Medulla oblongata (tissue), 1 donor: Measurements from ENCODE around the gene CENPX.
"Not testable (repeated sequence)": the region's sequence is repeated elsewhere in the genome, so short reads cannot be mapped to it uniquely, and the experiment has no call there.

ENCODE experiments used
- DNase-seq: peaks from one replicate; pipeline ENCODE4 v3.0.0-alpha.2; 2015; ENCODE audit errors: extremely low spot score

The CENPX gene

GRCh38 chr17:81998691-81999438 lies 23.8 kb downstream of the CENPX start:
- DNase-seq, result no peak

DNA sequence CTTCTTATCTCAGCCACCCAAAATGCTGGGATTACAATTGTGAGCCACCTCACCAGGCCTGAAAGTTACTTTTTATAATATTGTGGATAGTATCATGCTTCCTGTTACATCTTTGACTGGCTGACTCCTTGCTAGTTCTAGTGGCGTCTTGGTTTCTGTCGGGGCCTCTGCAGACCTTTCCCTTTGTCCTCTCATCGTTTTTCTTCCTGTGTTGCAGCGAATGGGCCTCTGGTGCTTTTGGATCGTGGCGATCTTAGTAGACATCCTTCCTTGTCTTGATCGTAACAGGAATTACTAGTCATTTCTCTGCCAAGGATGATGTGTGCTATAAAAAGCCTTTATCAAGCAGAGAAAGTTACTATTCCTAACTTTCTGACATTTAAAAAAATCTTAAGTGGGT lies 24.5 kb downstream of the CENPX start:
- DNase-seq, result no peak

GRCh38 chr17:81996757-81997441 lies 25.8 kb downstream of the CENPX start:
- no peak for DNase-seq

- no peak for DNase-seq
Observed at GRCh38 chr17:81996232-81996756, 26.4 kb downstream of the CENPX start.

GRCh38 chr17:81995463-81996231 lies 27.0 kb downstream of the CENPX start:
- no peak for DNase-seq

GRCh38 chr17:81994593-81995462 lies 27.9 kb downstream of the CENPX start:
- DNase-seq, result no peak

DNA sequence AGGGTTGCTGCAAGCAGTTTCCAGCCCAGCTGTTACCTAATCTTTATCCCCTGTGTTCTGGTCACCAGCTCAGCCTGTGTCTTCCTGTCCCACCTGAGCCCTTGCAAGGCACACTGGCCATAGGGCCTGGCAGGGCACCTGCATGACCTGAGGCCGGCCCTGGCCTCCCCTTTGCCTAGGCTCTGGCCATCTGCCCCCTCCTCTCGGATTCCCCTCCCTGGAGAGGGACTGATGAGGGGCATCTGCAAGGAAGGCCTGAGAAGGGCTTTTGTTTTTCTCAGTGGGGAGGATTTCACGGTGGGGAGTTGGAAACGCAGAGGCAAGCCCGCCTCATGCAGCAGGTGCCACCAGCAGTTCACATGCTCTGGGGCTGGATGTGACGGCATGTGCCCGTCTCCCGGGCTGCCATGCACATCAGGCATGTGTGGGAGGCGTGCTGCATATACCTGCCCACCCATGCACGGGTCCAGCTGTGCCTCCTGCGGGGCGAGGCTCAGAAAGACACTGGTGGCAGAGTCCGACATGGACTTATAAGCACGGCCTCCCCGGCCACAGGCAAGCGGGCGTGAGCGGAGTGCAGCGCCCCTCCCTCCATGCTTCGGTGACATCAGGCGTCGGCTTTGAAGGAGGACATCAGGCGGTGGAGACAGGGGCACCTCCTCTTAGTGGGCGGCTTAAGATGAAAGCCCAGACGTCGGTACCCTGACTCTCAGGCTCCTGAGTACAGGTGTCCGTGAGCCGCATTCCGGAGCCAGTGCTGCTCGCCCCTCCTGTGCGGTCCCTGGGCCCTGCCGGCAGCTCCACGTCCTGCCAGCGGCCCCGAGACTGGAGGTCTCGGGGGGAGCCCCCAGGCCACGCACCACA lies 28.7 kb downstream of the CENPX start:
- DNase-seq, result no peak

DNA sequence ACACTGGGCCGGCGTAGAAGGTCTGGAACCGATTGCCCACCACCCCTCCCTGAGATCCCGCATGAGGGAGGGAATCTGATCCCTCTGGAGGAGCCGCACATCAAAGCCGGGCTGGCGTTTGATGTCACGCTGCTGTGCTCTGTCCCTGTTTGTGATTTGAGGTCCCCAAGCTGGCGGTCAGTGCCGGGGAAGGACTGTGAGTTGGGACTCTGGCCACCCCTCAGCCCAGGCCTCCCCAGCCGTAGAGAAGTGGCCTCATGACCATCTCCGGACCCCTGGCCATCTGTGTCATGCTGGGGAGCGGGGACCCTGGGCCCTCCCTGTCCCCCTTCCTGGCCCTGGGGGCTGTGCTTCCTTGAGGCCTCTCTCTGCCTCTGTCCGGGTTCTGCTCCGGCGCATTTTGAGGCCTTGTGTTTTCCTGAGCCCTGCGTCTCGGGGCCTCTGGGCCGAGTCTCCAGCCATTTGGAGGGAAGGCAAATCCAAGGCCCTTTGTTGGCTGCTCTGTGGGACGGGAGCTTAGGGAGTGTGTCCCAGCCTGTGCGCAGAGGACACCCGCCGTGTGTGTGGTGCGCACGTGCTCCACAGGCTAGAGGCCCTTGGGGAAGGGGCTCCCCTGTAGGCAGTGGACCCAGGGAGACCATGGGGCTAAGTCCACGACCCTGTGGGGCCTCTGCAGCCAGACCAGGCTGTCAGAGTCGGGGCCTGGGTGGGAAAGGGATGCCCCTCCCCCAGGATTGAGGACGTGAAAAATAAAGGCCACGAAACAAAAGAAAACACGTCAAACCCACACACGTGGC lies 30.2 kb downstream of the CENPX start:
- DNase-seq, result no peak

- DNase-seq, result peak; percentile 75
Observed at GRCh38 chr17:81991684-81992305, 30.9 kb downstream of the CENPX start.

DNA sequence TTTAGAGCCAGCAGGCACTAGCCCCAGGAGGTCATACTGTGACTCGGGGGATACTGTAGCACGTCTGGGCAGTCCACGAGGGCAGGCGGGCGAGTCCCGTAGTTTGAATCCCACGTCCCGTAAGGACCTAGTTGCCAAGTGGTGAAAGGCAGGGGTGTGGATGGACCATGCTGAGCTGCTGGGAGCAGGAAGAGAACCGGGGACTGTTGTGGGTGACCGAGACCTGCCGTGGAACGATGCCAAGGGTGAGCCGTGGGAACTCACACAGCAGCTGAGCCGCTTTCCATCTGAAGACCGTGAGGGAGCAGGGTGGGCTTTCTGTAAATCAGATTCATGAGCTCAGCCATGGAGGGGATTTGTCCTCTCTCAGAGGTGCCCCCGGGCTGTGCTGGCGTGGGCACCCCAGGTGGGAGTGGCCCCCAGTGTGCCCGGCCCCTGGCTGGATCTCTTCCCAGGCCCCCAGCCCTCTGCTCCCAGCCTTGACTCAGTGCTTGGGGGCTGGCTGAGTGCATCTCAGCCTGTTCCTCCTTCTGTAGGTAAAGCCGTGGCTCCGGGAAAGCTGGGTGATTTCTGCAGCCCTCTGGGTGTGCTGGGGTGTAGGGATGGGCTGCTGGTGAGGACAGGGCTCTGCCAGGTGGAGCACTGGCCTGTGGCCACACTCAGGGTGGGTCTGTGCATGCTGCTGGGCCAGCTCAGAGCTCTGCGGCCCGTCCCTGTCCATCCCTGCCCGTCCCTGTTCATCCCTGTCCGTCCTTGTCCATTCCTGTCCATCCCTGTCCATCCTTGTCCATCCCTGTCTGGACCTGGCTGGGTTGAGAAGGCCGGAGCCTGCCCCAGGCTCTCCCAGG lies 31.6 kb downstream of the CENPX start:
- no peak for DNase-seq

GRCh38 chr17:81987161-81987770 lies 35.4 kb downstream of the CENPX start:
- no peak for DNase-seq

- no peak for DNase-seq
Observed at GRCh38 chr17:81986606-81987005, 36.1 kb downstream of the CENPX start.

- DNase-seq, result no peak
Observed at GRCh38 chr17:81984773-81985410, 37.8 kb downstream of the CENPX start.

GRCh38 chr17:81983639-81984373 lies 38.9 kb downstream of the CENPX start:
- DNase-seq, result no peak

DNA sequence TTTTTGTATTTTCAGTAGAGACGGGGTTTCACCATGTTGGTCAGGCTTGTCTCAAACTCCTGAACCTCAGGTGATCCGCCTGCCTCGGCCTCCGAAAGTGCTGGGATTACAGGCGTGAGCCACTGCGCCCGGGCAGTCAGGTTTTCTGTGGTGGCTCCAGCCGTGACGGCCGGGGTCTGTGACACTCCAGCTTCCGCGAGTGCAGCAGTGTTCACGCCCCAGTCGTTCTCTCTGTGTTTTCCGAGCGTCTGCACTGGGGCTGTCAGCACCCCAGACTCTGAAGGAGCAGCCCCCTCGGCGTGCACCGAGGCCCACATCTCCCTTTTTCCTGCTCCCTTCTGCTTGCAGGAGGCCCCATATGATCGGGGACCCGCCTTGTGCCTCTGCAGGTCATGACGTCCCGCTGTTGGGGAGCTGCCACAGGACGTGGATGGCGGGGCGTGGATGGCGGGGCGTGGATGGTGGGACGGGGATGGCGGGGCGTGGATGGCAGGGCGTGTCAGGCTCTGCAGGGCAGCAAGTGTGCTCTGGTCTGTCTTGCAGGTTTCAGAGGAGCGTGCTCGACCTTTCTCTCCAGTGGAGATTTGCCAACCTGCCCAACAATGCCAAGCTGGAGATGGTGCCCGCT lies 39.6 kb downstream of the CENPX start:
- DNase-seq, result no peak

DNA sequence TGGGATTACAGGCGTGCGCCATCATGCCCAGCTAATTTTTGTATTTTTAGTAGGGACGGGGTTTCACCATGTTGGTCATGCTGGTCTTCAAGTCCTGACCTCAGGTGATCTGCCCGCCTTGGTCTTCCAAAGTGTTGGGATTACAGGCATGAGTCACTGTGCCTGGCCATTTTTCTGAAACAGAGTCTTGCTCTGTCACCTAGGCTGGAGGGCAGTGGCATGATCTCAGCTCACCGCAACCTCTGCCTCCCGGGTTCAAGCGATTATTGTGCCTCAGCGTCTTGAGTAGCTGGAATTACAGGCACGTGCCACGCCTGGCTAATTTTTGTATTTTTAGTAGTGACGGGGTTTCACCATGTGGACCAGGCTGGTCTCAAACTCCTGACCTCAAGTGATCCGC lies 41.2 kb downstream of the CENPX start:
- not testable (repeated sequence) for DNase-seq
